NCI-H345 treated with DMSO at 0.1 percent for 48 hours (cell line): ENCODE measurements around the gene TJP3.

Experiments
- DNase-seq: peaks from one replicate; lab custom pipeline; 2025; ENCODE audit not compliant: unreplicated experiment; lab: John Stamatoyannopoulos, UW

TJP3 gene

GRCh38 chr19:3783660-3784584 is 75.7 kb downstream of the TJP3 start:
- DNase-seq: no peak

GRCh38 chr19:3784607-3785450 is 76.6 kb downstream of the TJP3 start:
- no peak for DNase-seq

- DNase-seq: no peak
These were observed 77.3 kb downstream of the TJP3 start for GRCh38 chr19:3785451-3785937.

- DNase-seq: no peak
These were observed 78.0 kb downstream of the TJP3 start, which contains the start of gene MATK for GRCh38 chr19:3785938-3786824. MATK (minus strand) TSS chr19:3786381; CDS start chr19:3785135, 1,246 bp downstream.

- DNase-seq: no peak
These were observed 81.0 kb downstream of the TJP3 start for GRCh38 chr19:3788996-3789778.

- DNase-seq: no peak
These were observed 82.1 kb downstream of the TJP3 start for GRCh38 chr19:3790209-3790734.

GRCh38 chr19:3790941-3791340 is 82.8 kb downstream of the TJP3 start:
- DNase-seq: no peak

- no peak for DNase-seq
These were observed 83.9 kb downstream of the TJP3 start for GRCh38 chr19:3792114-3792513.

GRCh38 chr19:3793799-3794198 is 85.6 kb downstream of the TJP3 start:
- DNase-seq: no peak

- DNase-seq: no peak
These were observed 88.2 kb downstream of the TJP3 start for GRCh38 chr19:3796358-3796757.

- no peak for DNase-seq
These were observed 90.0 kb downstream of the TJP3 start for GRCh38 chr19:3798137-3798536.
